ENCODE results near the gene ZNFX1.
"Not testable (repeated sequence)": the region's sequence is repeated elsewhere in the genome, so short reads cannot be mapped to it uniquely, and the experiment has no call there.

Gene ZNFX1

GRCh38 chr20:49203746-49204145 is 74.1 kb downstream of the ZNFX1 start:
- H3K4me2 ChIP-seq (ENCODE audit: low read length): no peak overlapping the region
- no peak overlapping the region for H3K23ac ChIP-seq (ENCODE audit: low read length)
- no peak overlapping the region for H4K8ac ChIP-seq (ENCODE audit: low read depth, low read length)
- no peaks in the 10 kb centered on the region for H3K36me3 ChIP-seq (ENCODE audit: control insufficient read depth in 1 of 2, insufficient read depth in 2 of 2, low read length in 2 of 2)
- H3K4me1 ChIP-seq (ENCODE audit: control insufficient read depth in 1 of 2, insufficient read depth in 2 of 2, low read length in 2 of 2): no peaks in the 10 kb centered on the region
- no peaks in the 10 kb centered on the region for H3K79me1 ChIP-seq (ENCODE audit: low read length)
- no peak overlapping the region for H2AFZ ChIP-seq (ENCODE audit: insufficient read depth, low read length, poor library complexity)
- H3K27me3 ChIP-seq (ENCODE audit: insufficient read depth, low read length): no peaks in the 10 kb centered on the region
- no peak overlapping the region for H2BK5ac ChIP-seq (ENCODE audit: low read depth, low read length, poor library complexity)
- no peak overlapping the region for H2BK120ac ChIP-seq (ENCODE audit: insufficient read depth, low read length, poor library complexity)
- no peaks in the 10 kb centered on the region for H3K79me2 ChIP-seq (ENCODE audit: control insufficient read depth, insufficient read depth, low read length, poor library complexity)
- no CpG with 5 or more reads among the region's 9 CpGs for WGBS (ENCODE audit: extremely low coverage, insufficient coverage, insufficient read length)
- H3K4me3 ChIP-seq (ENCODE audit: low read depth, low read length): no peak overlapping the region
- H4K12ac ChIP-seq (ENCODE audit: low read depth, low read length): no peak overlapping the region
- DNase-seq: no peak
- no peak overlapping the region for H3K27ac ChIP-seq (ENCODE audit: low read depth, low read length)
- no peak overlapping the region for H2AK5ac ChIP-seq (ENCODE audit: low read length)
- H3K9ac ChIP-seq (ENCODE audit: low read length): no peak overlapping the region
- H3K14ac ChIP-seq (ENCODE audit: low read length): no peak overlapping the region
- H3K4ac ChIP-seq (ENCODE audit: low read depth, low read length): no peak overlapping the region
- no peaks in the 10 kb centered on the region for H3K9me3 ChIP-seq (ENCODE audit: insufficient read depth, low read depth, low read length)
- no peak overlapping the region for H2BK12ac ChIP-seq (ENCODE audit: low read length)
- no peak overlapping the region for H3K18ac ChIP-seq (ENCODE audit: low read length)
- H4K91ac ChIP-seq (ENCODE audit: low read depth, low read length): no peak overlapping the region

GRCh38 chr20:49203011-49203410 is 74.8 kb downstream of the ZNFX1 start:
- Histone ChIP-seq H3K4me2 (ENCODE audit: low read length) (no peak overlapping the region), H2AFZ (ENCODE audit: insufficient read depth, low read length, poor library complexity) (no peak overlapping the region), H3K4ac (ENCODE audit: low read depth, low read length) (no peak overlapping the region), H3K79me1 (ENCODE audit: low read length) (no peaks in the 10 kb centered on the region), H3K27me3 (ENCODE audit: insufficient read depth, low read length) (no peaks in the 10 kb centered on the region), H3K9me3 (ENCODE audit: insufficient read depth, low read depth, low read length) (no peaks in the 10 kb centered on the region), H4K12ac (ENCODE audit: low read depth, low read length) (no peak overlapping the region), H4K91ac (ENCODE audit: low read depth, low read length) (no peak overlapping the region), H3K9ac (ENCODE audit: low read length) (no peak overlapping the region), H3K79me2 (ENCODE audit: control insufficient read depth, insufficient read depth, low read length, poor library complexity) (no peaks in the 10 kb centered on the region), H4K8ac (ENCODE audit: low read depth, low read length) (no peak overlapping the region), H2AK5ac (ENCODE audit: low read length) (no peak overlapping the region), H2BK120ac (ENCODE audit: insufficient read depth, low read length, poor library complexity) (no peak overlapping the region), H3K18ac (ENCODE audit: low read length) (no peak overlapping the region), H3K4me3 (ENCODE audit: low read depth, low read length) (no peak overlapping the region), H2BK5ac (ENCODE audit: low read depth, low read length, poor library complexity) (no peak overlapping the region), H2BK12ac (ENCODE audit: low read length) (no peak overlapping the region), H3K27ac (ENCODE audit: low read depth, low read length) (no peak overlapping the region), H3K14ac (ENCODE audit: low read length) (no peak overlapping the region), H3K4me1 (ENCODE audit: control insufficient read depth in 1 of 2, insufficient read depth in 2 of 2, low read length in 2 of 2) (no peaks in the 10 kb centered on the region), H3K36me3 (ENCODE audit: control insufficient read depth in 1 of 2, insufficient read depth in 2 of 2, low read length in 2 of 2) (no peaks in the 10 kb centered on the region), H3K23ac (ENCODE audit: low read length) (no peak overlapping the region)
- no CpG with 5 or more reads among the region's 7 CpGs for WGBS (ENCODE audit: extremely low coverage, insufficient coverage, insufficient read length)
- no peak for DNase-seq

- Histone ChIP-seq H4K8ac (ENCODE audit: low read depth, low read length) (no peak overlapping the region), H2BK120ac (ENCODE audit: insufficient read depth, low read length, poor library complexity) (no peak overlapping the region), H3K4me3 (ENCODE audit: low read depth, low read length) (no peak overlapping the region), H3K9me3 (ENCODE audit: insufficient read depth, low read depth, low read length) (no peaks in the 10 kb centered on the region), H3K36me3 (ENCODE audit: control insufficient read depth in 1 of 2, insufficient read depth in 2 of 2, low read length in 2 of 2) (no peaks in the 10 kb centered on the region), H3K14ac (ENCODE audit: low read length) (no peak overlapping the region), H3K4me2 (ENCODE audit: low read length) (no peak overlapping the region), H3K4ac (ENCODE audit: low read depth, low read length) (no peak overlapping the region), H3K18ac (ENCODE audit: low read length) (no peak overlapping the region), H3K9ac (ENCODE audit: low read length) (no peak overlapping the region), H2BK12ac (ENCODE audit: low read length) (no peak overlapping the region), H3K4me1 (ENCODE audit: control insufficient read depth in 1 of 2, insufficient read depth in 2 of 2, low read length in 2 of 2) (no peaks in the 10 kb centered on the region), H3K23ac (ENCODE audit: low read length) (no peak overlapping the region), H2AK5ac (ENCODE audit: low read length) (no peak overlapping the region), H3K27me3 (ENCODE audit: insufficient read depth, low read length) (no peaks in the 10 kb centered on the region), H3K79me1 (ENCODE audit: low read length) (no peaks in the 10 kb centered on the region), H4K91ac (ENCODE audit: low read depth, low read length) (no peak overlapping the region), H2AFZ (ENCODE audit: insufficient read depth, low read length, poor library complexity) (no peak overlapping the region), H3K27ac (ENCODE audit: low read depth, low read length) (no peak overlapping the region), H2BK5ac (ENCODE audit: low read depth, low read length, poor library complexity) (no peak overlapping the region), H4K12ac (ENCODE audit: low read depth, low read length) (no peak overlapping the region), H3K79me2 (ENCODE audit: control insufficient read depth, insufficient read depth, low read length, poor library complexity) (no peaks in the 10 kb centered on the region)
- no peak for DNase-seq
- no CpG with 5 or more reads among the region's 4 CpGs for WGBS (ENCODE audit: extremely low coverage, insufficient coverage, insufficient read length)
These were observed 78.0 kb downstream of the ZNFX1 start for GRCh38 chr20:49199729-49200293.

GRCh38 chr20:49192944-49193518 is 84.8 kb downstream of the ZNFX1 start:
- not testable (repeated sequence) for H3K4me2 ChIP-seq (ENCODE audit: low read length); DNase-seq; H2AFZ ChIP-seq (ENCODE audit: insufficient read depth, low read length, poor library complexity); H3K23ac ChIP-seq (ENCODE audit: low read length); H3K4me3 ChIP-seq (ENCODE audit: low read depth, low read length); H3K36me3 ChIP-seq (ENCODE audit: control insufficient read depth in 1 of 2, insufficient read depth in 2 of 2, low read length in 2 of 2); H3K18ac ChIP-seq (ENCODE audit: low read length); H3K9me3 ChIP-seq (ENCODE audit: insufficient read depth, low read depth, low read length); H3K27ac ChIP-seq (ENCODE audit: low read depth, low read length); H4K12ac ChIP-seq (ENCODE audit: low read depth, low read length); H3K4ac ChIP-seq (ENCODE audit: low read depth, low read length); H3K79me2 ChIP-seq (ENCODE audit: control insufficient read depth, insufficient read depth, low read length, poor library complexity); H2BK120ac ChIP-seq (ENCODE audit: insufficient read depth, low read length, poor library complexity); H4K8ac ChIP-seq (ENCODE audit: low read depth, low read length); H3K27me3 ChIP-seq (ENCODE audit: insufficient read depth, low read length); H2BK5ac ChIP-seq (ENCODE audit: low read depth, low read length, poor library complexity); H2AK5ac ChIP-seq (ENCODE audit: low read length); H3K9ac ChIP-seq (ENCODE audit: low read length); H3K14ac ChIP-seq (ENCODE audit: low read length); H4K91ac ChIP-seq (ENCODE audit: low read depth, low read length); H3K79me1 ChIP-seq (ENCODE audit: low read length); H2BK12ac ChIP-seq (ENCODE audit: low read length); H3K4me1 ChIP-seq (ENCODE audit: control insufficient read depth in 1 of 2, insufficient read depth in 2 of 2, low read length in 2 of 2)
- no CpG with 5 or more reads among the region's 11 CpGs for WGBS (ENCODE audit: extremely low coverage, insufficient coverage, insufficient read length)

All from trophoblast cell (in vitro differentiated cells and primary cell).